Activated naive CD4-positive, alpha-beta T cell treated with anti-CD3 and anti-CD28 coated beads, Interleukin-2, amount 10 ng/mL, durations not matched to agents 7 days and 5 days (primary cell): ENCODE results near the gene MAPK1.
"Not testable (repeated sequence)": the region's sequence is repeated elsewhere in the genome, so short reads cannot be mapped to it uniquely, and the experiment has no call there.

Experiments
- CTCF ChIA-PET: fragments of 350-600 bp; sonication (Branson Sonifier 250); formaldehyde crosslinking; loops from one replicate; lab custom pipeline; 2021; ENCODE audit warnings: antibody characterized with exemption; lab: Charles Lee
- DNase-seq: peaks from one replicate; pipeline ENCODE4 v3.0.0-alpha.2; 2020
- H3K27ac Mint-ChIP-seq: one replicate; pipeline ENCODE4 v1.8.0; 2021; ENCODE audit warnings: mild to moderate bottlenecking, moderate library complexity, mixed read lengths
- H3K27me3 Mint-ChIP-seq: one replicate; pipeline ENCODE4 v1.8.0; 2021; ENCODE audit warnings: mild to moderate bottlenecking, mixed read lengths
- H3K36me3 Mint-ChIP-seq: one replicate; pipeline ENCODE4 v1.8.0; 2021; ENCODE audit warnings: mixed read lengths
- H3K4me1 Mint-ChIP-seq: one replicate; pipeline ENCODE4 v1.8.0; 2021; ENCODE audit warnings: mixed read lengths
- H3K4me3 Mint-ChIP-seq: one replicate; pipeline ENCODE4 v1.8.0; 2021; ENCODE audit warnings: mild to moderate bottlenecking, moderate library complexity, mixed read lengths
- H3K9me3 Mint-ChIP-seq: one replicate; pipeline ENCODE4 v1.8.0; 2021; ENCODE audit warnings: mixed read lengths

The MAPK1 gene

GRCh38 chr22:21739828-21740377 is 127.5 kb downstream of the MAPK1 start:
- no peak overlapping the region for H3K4me3 Mint-ChIP-seq
- peaks cover 35% of the 10 kb centered on the region for H3K27me3 Mint-ChIP-seq
- H3K36me3 Mint-ChIP-seq, result no peaks in the 10 kb centered on the region
- no peaks in the 10 kb centered on the region for H3K9me3 Mint-ChIP-seq
- H3K4me1 Mint-ChIP-seq, result peaks cover 4% of the 10 kb centered on the region
- DNase-seq, result no peak
- H3K27ac Mint-ChIP-seq, result no peak overlapping the region
- CTCF ChIA-PET, result no interaction called here

- H3K4me1 Mint-ChIP-seq, result peaks cover 13% of the 10 kb centered on the region
- no peaks in the 10 kb centered on the region for H3K9me3 Mint-ChIP-seq
- H3K36me3 Mint-ChIP-seq, result no peaks in the 10 kb centered on the region
- H3K27ac Mint-ChIP-seq, result no peak overlapping the region
- CTCF ChIA-PET, result no interaction called here
- H3K27me3 Mint-ChIP-seq, result peaks cover 35% of the 10 kb centered on the region
- no peak overlapping the region for H3K4me3 Mint-ChIP-seq
- DNase-seq, result no peak
These were observed 128.5 kb downstream of the MAPK1 start for GRCh38 chr22:21738966-21739365.

DNA sequence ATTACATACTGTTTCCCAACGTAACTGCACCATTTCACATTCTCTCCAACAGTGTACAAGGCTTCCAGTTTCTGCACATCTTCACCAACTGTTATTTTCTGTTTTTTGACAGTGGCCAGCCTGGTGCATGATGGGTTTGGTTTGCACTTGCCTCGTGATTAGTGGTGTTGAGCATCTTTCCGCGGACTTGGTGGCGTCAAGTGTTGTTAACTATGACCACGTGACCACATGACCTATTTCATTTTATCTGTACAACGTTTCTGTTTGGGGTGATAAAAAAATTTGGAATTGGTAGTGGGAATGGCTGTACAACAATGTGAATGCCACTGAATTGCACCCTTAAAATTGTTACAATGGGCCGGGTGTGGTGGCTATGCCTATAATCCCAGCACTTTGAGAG is 129.4 kb downstream of the MAPK1 start:
- no peak overlapping the region for H3K4me3 Mint-ChIP-seq
- no peak for DNase-seq
- CTCF ChIA-PET, result no interaction called here

DNA sequence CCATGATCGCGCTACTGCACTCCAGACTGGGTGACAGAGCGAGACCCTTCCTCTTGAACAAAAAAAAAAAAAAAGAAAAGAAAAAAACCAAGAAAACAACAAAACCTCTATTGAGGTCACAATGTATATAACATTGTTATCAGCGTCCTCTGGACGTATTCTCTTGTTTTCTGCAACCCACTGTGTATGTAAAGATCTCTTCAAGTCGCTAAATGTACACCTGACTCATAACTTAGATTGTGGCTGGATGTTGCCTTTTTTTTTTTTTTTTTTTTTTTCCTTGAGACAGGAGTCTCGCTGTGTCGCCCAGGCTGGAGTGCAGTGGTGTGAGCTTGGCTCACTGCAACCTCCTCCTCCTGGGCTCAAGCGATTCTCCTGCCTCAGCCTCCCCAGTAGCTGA is 130.5 kb downstream of the MAPK1 start:
- Mint-ChIP-seq H3K27me3 (peaks cover 35% of the 10 kb centered on the region), H3K27ac (no peak overlapping the region)

More for the DNA sequence above, 129.4 kb downstream of the MAPK1 start:
- Mint-ChIP-seq H3K9me3 (no peaks in the 10 kb centered on the region), H3K27me3 (peaks cover 35% of the 10 kb centered on the region), H3K27ac (no peak overlapping the region), H3K4me1 (peaks cover 19% of the 10 kb centered on the region), H3K36me3 (peaks cover 3% of the 10 kb centered on the region)

DNA sequence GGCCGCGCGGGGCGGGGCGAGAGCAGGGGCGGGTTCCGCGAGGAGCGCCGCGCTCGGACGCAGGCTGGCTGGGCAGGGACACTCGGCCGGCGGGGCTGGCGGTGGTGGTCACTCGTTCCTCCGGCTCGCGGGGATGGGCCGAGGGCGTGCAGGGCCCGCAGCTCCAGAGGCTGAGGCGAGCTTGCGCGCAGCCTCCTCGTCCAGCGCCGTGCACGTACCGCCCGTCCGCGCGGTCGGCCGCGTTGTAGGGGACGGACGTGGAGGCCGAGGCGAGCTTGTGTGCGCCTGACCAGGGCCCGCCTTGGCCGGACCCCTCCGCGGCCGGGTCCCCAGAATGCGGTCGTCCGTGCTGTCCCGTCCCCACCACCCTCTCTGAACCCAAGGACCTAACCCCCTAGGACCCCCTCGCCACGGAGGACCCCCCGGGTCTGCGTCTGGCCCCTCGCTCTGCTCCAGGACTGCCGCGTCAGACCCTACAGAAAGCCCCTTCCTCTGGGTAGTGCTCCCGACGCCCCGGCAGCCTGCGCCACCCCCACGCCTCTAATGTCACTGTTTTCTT is 131.3 kb downstream of the MAPK1 start:
- Mint-ChIP-seq H3K27ac (no peak overlapping the region), H3K36me3 (peaks cover 3% of the 10 kb centered on the region), H3K4me1 (peaks cover 19% of the 10 kb centered on the region), H3K27me3 (peaks cover 41% of the 10 kb centered on the region), H3K4me3 (peak overlapping the region; percentile 61), H3K9me3 (no peaks in the 10 kb centered on the region)
- no peak for DNase-seq
- CTCF ChIA-PET, result no interaction called here

More for the DNA sequence above, 130.5 kb downstream of the MAPK1 start:
- Mint-ChIP-seq H3K36me3 (peaks cover 3% of the 10 kb centered on the region), H3K9me3 (no peaks in the 10 kb centered on the region), H3K4me3 (peak overlapping the region; percentile 61), H3K4me1 (peaks cover 19% of the 10 kb centered on the region)
- DNase-seq, result no peak
- CTCF ChIA-PET, result no interaction called here

DNA sequence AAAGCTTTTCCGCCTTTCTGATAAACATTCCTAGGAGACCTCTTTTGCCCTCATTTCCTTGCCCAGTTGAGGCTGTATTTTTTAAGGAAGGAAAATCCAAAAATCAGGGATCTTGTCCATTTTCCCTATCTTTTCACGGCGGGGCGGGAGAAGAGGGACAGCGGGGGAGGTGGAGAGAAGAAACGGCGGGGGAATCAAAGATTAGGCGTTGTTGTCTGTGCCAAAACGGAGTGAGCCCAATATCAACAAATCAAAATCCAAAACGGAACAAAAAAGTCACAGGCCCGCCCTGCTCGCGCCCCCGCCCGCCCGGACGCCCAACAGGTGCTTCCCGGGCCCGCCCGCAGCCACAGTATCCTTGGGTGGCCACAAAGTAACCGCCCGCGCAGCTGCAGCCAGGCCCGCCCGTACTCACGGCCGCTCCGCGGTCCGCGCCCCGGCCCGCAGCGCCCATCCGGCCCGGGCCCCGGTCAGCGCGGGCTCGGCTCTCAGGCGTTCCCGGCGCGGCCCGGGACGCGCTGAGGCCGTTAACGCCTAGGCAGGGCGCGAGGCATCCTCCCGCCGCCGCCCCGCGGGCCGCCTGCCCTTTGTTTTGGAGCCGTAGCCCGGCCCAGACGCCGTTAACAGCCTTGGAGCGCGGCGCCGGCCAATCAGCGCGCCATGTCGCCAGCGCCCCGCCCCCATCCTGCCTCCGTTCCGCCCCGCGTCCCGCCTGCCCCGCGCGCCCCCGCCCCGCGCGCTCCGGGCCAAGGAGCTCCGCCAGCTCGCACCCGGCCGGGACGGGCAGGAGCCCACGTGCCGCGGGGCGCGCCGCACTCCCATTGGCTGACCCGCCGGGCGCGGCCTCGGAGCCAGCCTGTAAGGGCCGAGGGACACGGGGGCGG is 132.0 kb downstream of the MAPK1 start, which contains the start of gene YPEL1:
Gene YPEL1 (minus strand): TSS at position 595 of the 884 bp plus-strand sequence. CDS start 25,050 bp downstream, outside the sequence.
- peak within 1 kb of the TSS; percentile 87 for H3K4me3 Mint-ChIP-seq
- peaks cover 39% of the 10 kb centered on the region for H3K27me3 Mint-ChIP-seq
- H3K9me3 Mint-ChIP-seq, result no peaks in the 10 kb centered on the region
- peaks cover 3% of the 10 kb centered on the region for H3K36me3 Mint-ChIP-seq
- CTCF ChIA-PET, result interaction anchor here (1.8 kb wide), 1 partner anchor 7 kb away, joined by 3 read pairs; no protein-coding TSS in a partner anchor
- peak within 1 kb of the TSS; percentile 93 for H3K27ac Mint-ChIP-seq
- DNase-seq, result peak; percentile 96
- peaks cover 19% of the 10 kb centered on the region for H3K4me1 Mint-ChIP-seq

DNA sequence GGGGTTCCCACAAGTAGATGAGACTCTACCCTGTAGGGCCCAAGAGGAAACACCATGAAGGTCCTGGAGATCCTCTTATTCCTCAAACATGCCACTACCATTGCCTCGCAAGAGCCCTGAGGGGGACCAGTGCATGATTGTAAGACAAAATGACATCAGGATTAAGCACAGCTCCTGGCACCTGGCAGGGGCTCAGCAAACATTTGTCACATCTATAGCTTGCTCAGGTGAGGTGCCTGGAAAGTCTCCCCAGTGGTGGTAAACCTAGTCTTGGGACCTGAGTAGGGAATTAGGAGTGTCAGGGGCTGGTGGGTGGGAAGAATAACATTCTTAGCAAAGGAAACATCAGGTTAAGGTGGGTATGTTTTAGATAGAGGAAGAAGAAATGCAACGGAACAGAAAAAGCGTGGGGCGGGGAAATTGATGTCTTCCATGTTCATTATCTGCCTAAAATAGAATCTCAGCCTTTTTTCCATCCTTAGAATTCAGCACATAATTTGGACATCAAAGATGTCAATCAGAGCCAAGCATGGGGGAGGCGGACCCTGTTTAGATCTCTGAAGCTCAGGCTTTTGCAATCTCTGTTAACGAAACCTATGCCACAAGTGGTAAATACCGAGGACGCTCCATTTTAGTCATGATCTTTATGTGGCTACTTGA is 132.8 kb downstream of the MAPK1 start:
- Mint-ChIP-seq H3K4me1 (peaks cover 19% of the 10 kb centered on the region), H3K27ac (peak overlapping the region; percentile 93), H3K9me3 (no peaks in the 10 kb centered on the region), H3K27me3 (peaks cover 31% of the 10 kb centered on the region), H3K4me3 (peak overlapping the region; percentile 87), H3K36me3 (peaks cover 3% of the 10 kb centered on the region)
- DNase-seq, result peak; percentile 31
- CTCF ChIA-PET, result interaction anchor here (0.7 to 1.8 kb wide), 2 partner anchors 8 to 872 kb away, joined by 3 read pairs; no protein-coding TSS in a partner anchor

- H3K36me3 Mint-ChIP-seq, result peaks cover 3% of the 10 kb centered on the region
- no peak overlapping the region for H3K27ac Mint-ChIP-seq
- no peak for DNase-seq
- CTCF ChIA-PET, result no interaction called here
- no peak overlapping the region for H3K4me3 Mint-ChIP-seq
- H3K4me1 Mint-ChIP-seq, result peaks cover 25% of the 10 kb centered on the region
- H3K27me3 Mint-ChIP-seq, result peaks cover 16% of the 10 kb centered on the region
- H3K9me3 Mint-ChIP-seq, result no peaks in the 10 kb centered on the region
These were observed 135.9 kb downstream of the MAPK1 start for GRCh38 chr22:21731503-21731902.

- H3K36me3 Mint-ChIP-seq, result peaks cover 3% of the 10 kb centered on the region
- DNase-seq, result no peak
- no peaks in the 10 kb centered on the region for H3K9me3 Mint-ChIP-seq
- H3K27ac Mint-ChIP-seq, result no peak overlapping the region
- peaks cover 28% of the 10 kb centered on the region for H3K4me1 Mint-ChIP-seq
- H3K27me3 Mint-ChIP-seq, result peaks cover 14% of the 10 kb centered on the region
- H3K4me3 Mint-ChIP-seq, result no peak overlapping the region
- CTCF ChIA-PET, result no interaction called here
These were observed 136.7 kb downstream of the MAPK1 start for GRCh38 chr22:21730535-21731308.

- H3K36me3 Mint-ChIP-seq, H3K4me3 Mint-ChIP-seq, H3K27ac Mint-ChIP-seq, DNase-seq, H3K9me3 Mint-ChIP-seq: not testable (repeated sequence)
- Mint-ChIP-seq H3K27me3 (peaks cover 14% of the 10 kb centered on the region), H3K4me1 (peaks cover 17% of the 10 kb centered on the region)
- CTCF ChIA-PET, result interaction anchor here (0.6 kb wide), 1 partner anchor 219 kb away, joined by 3 read pairs; no protein-coding TSS in a partner anchor
These were observed 138.3 kb downstream of the MAPK1 start for GRCh38 chr22:21729184-21729583.

DNA sequence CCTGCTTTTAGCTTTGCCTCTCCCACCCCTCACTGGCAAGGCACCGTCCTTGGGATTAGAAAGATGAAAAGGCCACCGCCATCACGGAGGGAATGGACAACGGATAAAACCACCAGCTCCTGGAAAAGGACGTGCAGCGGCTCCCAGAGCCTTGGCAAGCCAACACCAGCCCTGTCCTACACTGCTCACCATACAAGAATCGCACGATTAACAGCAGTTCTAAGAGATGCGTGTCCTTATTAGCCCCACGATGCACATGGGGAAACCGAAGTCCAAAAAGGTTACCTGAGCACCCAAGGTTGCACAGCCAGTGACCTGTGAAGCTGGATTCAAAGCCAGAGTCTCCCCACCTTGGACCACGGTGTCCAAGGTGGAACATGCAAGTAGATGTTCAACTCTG is 139.2 kb downstream of the MAPK1 start:
- peaks cover 14% of the 10 kb centered on the region for H3K27me3 Mint-ChIP-seq
- H3K9me3 Mint-ChIP-seq, result no peaks in the 10 kb centered on the region
- H3K4me3 Mint-ChIP-seq, result no peak overlapping the region
- DNase-seq, result no peak
- no peak overlapping the region for H3K27ac Mint-ChIP-seq
- H3K36me3 Mint-ChIP-seq, result no peaks in the 10 kb centered on the region
- CTCF ChIA-PET, result no interaction called here
- H3K4me1 Mint-ChIP-seq, result peaks cover 9% of the 10 kb centered on the region

GRCh38 chr22:21727768-21728167 is 139.7 kb downstream of the MAPK1 start:
- no peaks in the 10 kb centered on the region for H3K9me3 Mint-ChIP-seq
- no peaks in the 10 kb centered on the region for H3K36me3 Mint-ChIP-seq
- H3K27me3 Mint-ChIP-seq, result peaks cover 14% of the 10 kb centered on the region
- no peak overlapping the region for H3K4me3 Mint-ChIP-seq
- peaks cover 9% of the 10 kb centered on the region for H3K4me1 Mint-ChIP-seq
- no peak overlapping the region for H3K27ac Mint-ChIP-seq
- CTCF ChIA-PET, result no interaction called here
- DNase-seq, result no peak

DNA sequence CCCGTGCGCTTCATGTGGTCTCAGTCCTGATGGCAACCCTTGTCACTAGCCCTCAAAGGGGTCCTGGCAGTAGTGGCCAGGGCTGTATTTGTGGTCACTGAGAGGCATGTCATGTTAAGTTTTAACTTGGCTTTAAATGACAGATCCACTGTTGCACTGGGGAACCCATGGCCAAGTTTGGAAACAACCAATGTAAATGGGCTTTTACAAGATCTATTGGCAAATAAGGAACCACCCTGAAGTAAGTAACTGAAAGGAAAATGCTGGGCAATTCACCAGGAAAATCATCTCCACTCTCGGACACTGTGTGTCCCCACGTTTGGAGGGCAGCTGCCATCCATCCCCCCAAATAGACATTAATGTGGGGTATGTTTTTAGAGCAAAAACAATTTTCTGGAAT is 140.3 kb downstream of the MAPK1 start:
- CTCF ChIA-PET, result interaction anchor here (1.0 to 1.9 kb wide), 2 partner anchors 14 to 67 kb away, joined by 5 read pairs; no protein-coding TSS in a partner anchor
- no peak for DNase-seq
- H3K4me1 Mint-ChIP-seq, result peaks cover 9% of the 10 kb centered on the region
- no peak overlapping the region for H3K4me3 Mint-ChIP-seq
- no peak overlapping the region for H3K27ac Mint-ChIP-seq
- H3K36me3 Mint-ChIP-seq, result no peaks in the 10 kb centered on the region
- H3K9me3 Mint-ChIP-seq, result no peaks in the 10 kb centered on the region
- peaks cover 14% of the 10 kb centered on the region for H3K27me3 Mint-ChIP-seq
